Choroid plexus epithelial cell (primary cell): Measurements from ENCODE around the gene AIFM1.

Source experiments
- DNase-seq: peaks from one replicate; pipeline ENCODE4 v3.0.0-alpha.2; 2010; ENCODE audit warnings: low read depth
- H3K4me3 ChIP-seq: 2 replicates; pipeline ENCODE4 v1.5.1; 2011; ENCODE audit warnings: low read depth, mild to moderate bottlenecking, control low read depth, low read length, moderate library complexity
- CTCF ChIP-seq: conservative IDR thresholded peaks from 2 replicates; pipeline ENCODE4 v1.5.1; 2011; ENCODE audit warnings: low read depth, mild to moderate bottlenecking, control low read depth, inconsistent platforms, low read length, moderate library complexity

Gene AIFM1

GRCh38 chrX:130171446-130172126 lies 5.9 kb upstream of the AIFM1 start, which contains the start of gene RAB33A:
TSS of gene RAB33A (plus strand) at chrX:130171962. CDS start at chrX:130172063, 101 bp downstream.
- DNase-seq, result peak; percentile 14
- peak within 1 kb of the TSS; percentile 57 for H3K4me3 ChIP-seq
- no peak for TF ChIP-seq CTCF

- peak overlapping the region; percentile 57 for H3K4me3 ChIP-seq
- no peak for TF ChIP-seq CTCF
- DNase-seq, result peak; percentile 34
Observed at GRCh38 chrX:130170752-130171445, 5.3 kb upstream of the AIFM1 start.

GRCh38 chrX:130167040-130167439 lies 1.4 kb upstream of the AIFM1 start:
- peak overlapping the region; percentile 73 for H3K4me3 ChIP-seq
- no peak for TF ChIP-seq CTCF
- no peak for DNase-seq

- DNase-seq, result no peak
- H3K4me3 ChIP-seq, result peak overlapping the region; percentile 73
- no peak for TF ChIP-seq CTCF
Observed at GRCh38 chrX:130166503-130166777, 799 bp upstream of the AIFM1 start.

- TF ChIP-seq CTCF, result no peak
- DNase-seq, result peak; percentile 40
- H3K4me3 ChIP-seq, result peak overlapping the region; percentile 73
Observed at GRCh38 chrX:130165181-130165702, 399 bp downstream of the AIFM1 start.

- no peak overlapping the region for H3K4me3 ChIP-seq
- no peak for DNase-seq
- no peak for TF ChIP-seq CTCF
Observed at GRCh38 chrX:130163398-130163797, 2.2 kb downstream of the AIFM1 start.

- no peak overlapping the region for H3K4me3 ChIP-seq
- no peak for DNase-seq
- TF ChIP-seq CTCF, result no peak
Observed at GRCh38 chrX:130162094-130162735, 3.4 kb downstream of the AIFM1 start.
